K562 treated with DMSO at 1 percent for 48 hours (cell line): ENCODE measurements around the gene OR4C5. TPM values are rescaled to one million over a fixed set of nuclear protein-coding genes. Genes with fewer than 3 reads are reported as not detected.

ENCODE experiments used
- total RNA-seq: library from RNA; unstranded; fragments of 300-600 nt; gene quantifications from 2 replicates; pipeline ENCODE4 v1.2.3, GENCODE V29; 2022; ENCODE audit warnings: low replicate concordance; ENCODE audit errors: extremely low read depth

The OR4C5 gene
- not detected in 2 replicates for total RNA-seq

DNA sequence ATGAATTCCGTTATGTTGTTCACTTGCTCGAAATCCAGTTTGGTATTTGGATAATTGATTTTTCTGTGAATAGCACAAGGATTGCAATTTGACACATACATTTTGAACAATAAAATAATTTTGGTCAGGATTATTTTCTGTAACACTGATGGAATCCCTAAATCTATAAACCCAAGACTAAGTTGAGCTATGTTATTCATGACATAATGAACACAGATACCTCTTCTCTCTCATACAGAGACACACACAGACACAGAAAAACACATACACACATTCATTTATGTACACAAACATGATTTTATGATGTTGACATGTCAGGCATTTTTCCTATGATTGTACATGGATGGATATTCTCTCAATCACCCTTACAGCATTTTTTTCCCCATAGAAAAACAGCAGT is at the start of gene OR4C5:
Gene OR4C5, minus strand, starts transcription at position 101 of the 400 bp plus-strand sequence. Its CDS starts 0 bp downstream, at position 101.

DNA sequence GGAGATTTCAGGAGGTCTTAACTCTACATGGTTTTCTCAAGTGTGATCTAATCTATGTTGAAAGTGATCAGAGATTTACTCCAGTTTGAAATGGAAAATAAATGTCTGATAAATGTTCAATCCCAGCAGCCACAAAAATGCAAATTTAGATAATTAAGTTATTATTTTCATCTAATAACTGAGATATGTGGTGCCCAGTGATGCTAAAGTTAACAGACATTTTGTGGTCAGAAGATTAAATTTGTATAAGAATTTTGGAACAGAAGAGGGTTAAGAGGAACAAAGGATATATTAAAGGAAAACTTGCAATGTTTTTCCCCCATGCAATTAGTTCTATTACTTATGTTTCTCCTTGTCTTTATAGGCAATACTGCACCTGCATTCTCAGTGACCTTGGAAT is 41.6 kb downstream of the OR4C5 start, which contains the start of gene OR4C3:
Gene OR4C3, plus strand, starts transcription at position 301 of the 400 bp plus-strand sequence. CDS start 102 bp downstream, outside the sequence.

Other genes starting within 250 kb of the OR4C5 start
- not detected in 2 replicates for gene OR4B1, start 149.7 kb downstream of the OR4C5 start, total RNA-seq
- gene OR4X2, start 121.4 kb downstream of the OR4C5 start, total RNA-seq, result not detected in 2 replicates
- not detected in 2 replicates for gene OR4X1, start 102.6 kb downstream of the OR4C5 start, total RNA-seq
- gene OR4S1, start 60.2 kb downstream of the OR4C5 start, total RNA-seq, result not detected in 2 replicates
- not detected in 2 replicates for gene OR4C3, start 41.5 kb downstream of the OR4C5 start, total RNA-seq
- not detected in 2 replicates for gene OR4A47, start 122.3 kb upstream of the OR4C5 start, total RNA-seq